Body of pancreas (tissue), 4 donors: ENCODE results near the gene PPEF1. TPM values are rescaled to one million over a fixed set of nuclear protein-coding genes. Genes with fewer than 3 reads are reported as not detected.
"Not testable (repeated sequence)": the region's sequence is repeated elsewhere in the genome, so short reads cannot be mapped to it uniquely, and the experiment has no call there.

Experiments used
- ATAC-seq: fragments of 150-250 bp; one replicate; pipeline ENCODE4 v1.9.1; 2016
- DNase-seq, 4 donors: peaks; one replicate each; pipeline ENCODE4 v3.0.0-alpha.2; 2019
- H3K27ac ChIP-seq, 4 donors: fragments of 200-600 bp; sonication (generic); 1 replicate in 3 of 4; 2 replicates in 1 of 4; pipeline versions ENCODE4 v1.5.1 to v1.6.1; 2016 to 2019; ENCODE audit warnings: mild to moderate bottlenecking in 1 of 4, mixed read lengths in 1 of 4, moderate library complexity in 1 of 4
- H3K27me3 ChIP-seq, 2 donors: fragments of 200-600 bp; sonication (generic); one replicate each; pipeline ENCODE4 v1.6.0; 2016; ENCODE audit warnings: mild to moderate bottlenecking in 1 of 2
- H3K36me3 ChIP-seq, 2 donors: fragments of 200-600 bp; sonication (generic); replicated peaks in 1 of 2; 2 replicates each; pipeline ENCODE4 v1.5.1; 2016; ENCODE audit warnings: low read depth in 2 of 2; ENCODE audit not compliant: insufficient read depth in 1 of 2
- H3K4me1 ChIP-seq: fragments of 200-600 bp; sonication (generic); one replicate; pipeline ENCODE4 v1.6.0; 2016
- H3K4me3 ChIP-seq, 2 donors: fragments of 200-600 bp; sonication (generic); 1 replicate in 1 of 2; 2 replicates in 1 of 2; pipeline ENCODE4 v1.5.1; 2016 to 2019
- H3K9me3 ChIP-seq, 3 donors: fragments of 200-600 bp; sonication (generic); 1 replicate in 2 of 3; 2 replicates in 1 of 3; pipeline ENCODE4 v1.5.1; 2016
- POLR2A ChIP-seq, 3 donors: fragments of 450-650 bp; IDR thresholded peaks; one replicate each; pipeline ENCODE4 v1.6.1; 2016; ENCODE audit warnings: antibody characterized with exemption in 3 of 3, mild to moderate bottlenecking in 2 of 3
- WGBS, 2 donors: methylation state at CpG; one replicate each; pipeline ENCODE4 v1.1.5; 2017; 5-methylcytosine and 5-hydroxymethylcytosine counted together
- intact Hi-C: fragments of 100-400 bp; cut with DNase I; formaldehyde crosslinking; loops from one replicate; pipeline ENCODE4 v1.15.1; 2023
- total RNA-seq, 2 donors: library from RNA; depleted of rRNA; stranded (reverse); fragments of >200 nt; gene quantifications; one replicate each; pipeline ENCODE4 v1.1.0, GENCODE V29; 2016
- TF ChIP-seq, protein P1 (sequence below), 7 experiments: fragments of 450-650 bp in 4 of 7; fragments of 200-600 bp in 3 of 7; sonication (generic) in 3 of 7; IDR thresholded peaks; one replicate each; pipeline ENCODE4 v1.5.1; 2016 to 2019; ENCODE audit warnings: antibody characterized with exemption in 7 of 7

Gene PPEF1
- total RNA-seq, 2 donors from 2014 or later, result 0.78 TPM; not detected in 1

- no peak for ATAC-seq
- Histone ChIP-seq H3K4me3 (no peak overlapping the region), H3K27ac (no peak overlapping the region), H3K27me3 (no peaks in the 10 kb centered on the region), H3K4me1 (no peaks in the 10 kb centered on the region), H3K9me3 (no peaks in the 10 kb centered on the region), H3K36me3 (no peaks in the 10 kb centered on the region)
- WGBS, 2 donors, result 51 to 64% methylated on average over 4 of the region's 4 CpGs
- intact Hi-C loops, result no loop called here
- DNase-seq, result no peak
- TF ChIP-seq, protein P1, sequence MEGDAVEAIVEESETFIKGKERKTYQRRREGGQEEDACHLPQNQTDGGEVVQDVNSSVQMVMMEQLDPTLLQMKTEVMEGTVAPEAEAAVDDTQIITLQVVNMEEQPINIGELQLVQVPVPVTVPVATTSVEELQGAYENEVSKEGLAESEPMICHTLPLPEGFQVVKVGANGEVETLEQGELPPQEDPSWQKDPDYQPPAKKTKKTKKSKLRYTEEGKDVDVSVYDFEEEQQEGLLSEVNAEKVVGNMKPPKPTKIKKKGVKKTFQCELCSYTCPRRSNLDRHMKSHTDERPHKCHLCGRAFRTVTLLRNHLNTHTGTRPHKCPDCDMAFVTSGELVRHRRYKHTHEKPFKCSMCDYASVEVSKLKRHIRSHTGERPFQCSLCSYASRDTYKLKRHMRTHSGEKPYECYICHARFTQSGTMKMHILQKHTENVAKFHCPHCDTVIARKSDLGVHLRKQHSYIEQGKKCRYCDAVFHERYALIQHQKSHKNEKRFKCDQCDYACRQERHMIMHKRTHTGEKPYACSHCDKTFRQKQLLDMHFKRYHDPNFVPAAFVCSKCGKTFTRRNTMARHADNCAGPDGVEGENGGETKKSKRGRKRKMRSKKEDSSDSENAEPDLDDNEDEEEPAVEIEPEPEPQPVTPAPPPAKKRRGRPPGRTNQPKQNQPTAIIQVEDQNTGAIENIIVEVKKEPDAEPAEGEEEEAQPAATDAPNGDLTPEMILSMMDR (IDR thresholded peaks at IDR 0.05), result no peak
- no peak for TF ChIP-seq POLR2A (IDR thresholded peaks at IDR 0.05)
These were observed 48.2 kb downstream of the PPEF1 start for GRCh38 chrX:18755651-18756050.

- H3K9me3 ChIP-seq, result no peaks in the 10 kb centered on the region
- 78 to 79% methylated on average over 10 to 11 of the region's 11 CpGs for WGBS, 2 donors
- no peaks in the 10 kb centered on the region for H3K36me3 ChIP-seq
- ATAC-seq (no peak), DNase-seq (no peak)
- H3K27ac ChIP-seq, result no peak overlapping the region
- TF ChIP-seq, protein P1 (IDR thresholded peaks at IDR 0.05), result no peak
- no peak for TF ChIP-seq POLR2A (IDR thresholded peaks at IDR 0.05)
- intact Hi-C loops, result no loop called here
- no peak overlapping the region for H3K4me3 ChIP-seq
- no peaks in the 10 kb centered on the region for H3K4me1 ChIP-seq
- H3K27me3 ChIP-seq, result no peaks in the 10 kb centered on the region
These were observed 50.8 kb downstream of the PPEF1 start for GRCh38 chrX:18757956-18758932.

DNA sequence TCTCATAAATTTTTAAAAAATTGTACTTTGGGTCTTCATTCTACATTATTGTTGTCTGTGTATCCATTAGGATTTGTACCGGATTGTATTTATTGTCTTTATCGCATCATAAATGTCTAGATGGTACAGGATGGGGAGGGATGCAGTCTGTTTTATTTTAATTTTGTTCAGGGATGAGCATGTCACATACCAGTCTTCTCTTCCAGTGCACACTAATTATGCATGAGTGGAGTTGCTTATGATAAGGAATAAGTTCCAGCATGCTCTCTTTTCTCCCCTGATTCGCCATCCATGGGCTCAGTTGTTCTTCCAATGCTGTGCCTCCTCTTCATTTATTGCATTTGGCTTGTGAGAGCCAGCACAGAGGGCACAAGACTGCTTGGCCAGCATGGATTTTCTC is 54.3 kb downstream of the PPEF1 start:
- no peaks in the 10 kb centered on the region for H3K9me3 ChIP-seq
- 93 to 100% methylated on average over 3 of the region's 3 CpGs for WGBS, 2 donors
- H3K4me3 ChIP-seq, result no peak overlapping the region
- H3K27ac ChIP-seq, result no peak overlapping the region
- TF ChIP-seq, protein P1 (IDR thresholded peaks at IDR 0.05), result no peak
- no peak for TF ChIP-seq POLR2A (IDR thresholded peaks at IDR 0.05)
- DNase-seq, result no peak
- H3K27me3 ChIP-seq, result no peaks in the 10 kb centered on the region
- no peak for ATAC-seq
- no peaks in the 10 kb centered on the region for H3K4me1 ChIP-seq
- no peaks in the 10 kb centered on the region for H3K36me3 ChIP-seq
- intact Hi-C loops, result no loop called here

DNA sequence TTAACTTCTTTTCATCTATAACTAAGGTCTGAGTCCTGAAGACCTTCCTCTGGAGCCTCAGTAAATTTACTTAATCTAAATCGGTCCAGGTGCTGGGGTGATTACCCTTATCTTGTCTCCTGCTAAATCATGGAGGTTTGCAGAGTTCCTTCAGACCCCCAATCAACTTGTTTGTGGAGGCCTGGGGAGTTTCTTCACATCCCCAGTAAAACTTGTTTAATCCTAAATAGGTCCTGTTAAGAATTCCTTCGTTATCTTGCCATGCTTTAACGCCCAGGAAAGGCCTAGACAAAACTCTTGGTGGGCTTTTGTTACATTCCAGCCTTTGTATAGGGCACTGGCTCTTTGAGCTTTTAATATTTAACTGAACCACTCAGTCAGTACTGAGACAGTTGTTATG is 55.7 kb downstream of the PPEF1 start:
- H3K4me3 ChIP-seq, ATAC-seq, H3K4me1 ChIP-seq, H3K27me3 ChIP-seq, H3K36me3 ChIP-seq, DNase-seq, H3K27ac ChIP-seq, H3K9me3 ChIP-seq, intact Hi-C loops: not testable (repeated sequence)
- 72 to 74% methylated on average over 3 of the region's 3 CpGs for WGBS, 2 donors

GRCh38 chrX:18769364-18769763 is 61.9 kb downstream of the PPEF1 start:
- no peak for TF ChIP-seq POLR2A (IDR thresholded peaks at IDR 0.05)
- TF ChIP-seq, protein P1 (IDR thresholded peaks at IDR 0.05), result no peak
- intact Hi-C loops, result no loop called here
- 27 to 38% methylated on average over 1 of the region's 1 CpG for WGBS, 2 donors
- Histone ChIP-seq H3K36me3 (no peaks in the 10 kb centered on the region), H3K4me1 (no peaks in the 10 kb centered on the region), H3K9me3 (no peaks in the 10 kb centered on the region), H3K27ac (no peak overlapping the region), H3K4me3 (no peak overlapping the region), H3K27me3 (no peaks in the 10 kb centered on the region)
- ATAC-seq, result no peak
- no peak for DNase-seq
